ENCODE data around the gene TMEM271.

The TMEM271 gene

GRCh38 chr4:531721-532565, 44.2 kb downstream of the TMEM271 start:
- no peak for DNase-seq

GRCh38 chr4:531076-531475, 45.0 kb downstream of the TMEM271 start:
- DNase-seq: no peak

GRCh38 chr4:530017-530781, 45.9 kb downstream of the TMEM271 start:
- DNase-seq: no peak

- no peak for DNase-seq
These were observed 46.5 kb downstream of the TMEM271 start for GRCh38 chr4:529563-529962.

- DNase-seq: no peak
These were observed 47.3 kb downstream of the TMEM271 start for GRCh38 chr4:528835-529234.

- no peak for DNase-seq
These were observed 47.8 kb downstream of the TMEM271 start for GRCh38 chr4:528296-528695.

GRCh38 chr4:526971-527460, 49.1 kb downstream of the TMEM271 start:
- DNase-seq: no peak

- no peak for DNase-seq
These were observed 49.7 kb downstream of the TMEM271 start for GRCh38 chr4:526189-526909.

GRCh38 chr4:525660-526059, 50.4 kb downstream of the TMEM271 start:
- no peak for DNase-seq

- DNase-seq: no peak
These were observed 51.9 kb downstream of the TMEM271 start for GRCh38 chr4:524196-524595.

All from fibroblast of upper back skin (primary cell).